ENCODE measurements around the gene VWA8. TPM values are rescaled to one million over a fixed set of nuclear protein-coding genes. Genes with fewer than 3 reads are reported as not detected.

The VWA8 gene
- total and polyA plus RNA-seq, 8 donors: 11.9 to 24.4 (median 14.4) TPM

- TF ChIP-seq CTCF (IDR thresholded peaks at IDR 0.05): no peak
- no peaks in the 10 kb centered on the region for H3K9me3 ChIP-seq
- H3K27me3 ChIP-seq: no peaks in the 10 kb centered on the region
- no peaks in the 10 kb centered on the region for H3K4me1 ChIP-seq
- DNase-seq: no peak
- no peaks in the 10 kb centered on the region for H3K36me3 ChIP-seq
- ATAC-seq: no peak
- intact Hi-C loops (cut with DNase I): no loop called here
- no peak overlapping the region for H3K27ac ChIP-seq
- no peak overlapping the region for H3K4me3 ChIP-seq
Observed at GRCh38 chr13:41520660-41521630, 440.0 kb downstream of the VWA8 start.

GRCh38 chr13:41520016-41520659 lies 440.8 kb downstream of the VWA8 start:
- TF ChIP-seq CTCF (IDR thresholded peaks at IDR 0.05): no peak
- H3K9me3 ChIP-seq: no peaks in the 10 kb centered on the region
- H3K27ac ChIP-seq: no peak overlapping the region
- H3K27me3 ChIP-seq: no peaks in the 10 kb centered on the region
- intact Hi-C loops (cut with DNase I): no loop called here
- no peaks in the 10 kb centered on the region for H3K4me1 ChIP-seq
- H3K36me3 ChIP-seq: no peaks in the 10 kb centered on the region
- no peak overlapping the region for H3K4me3 ChIP-seq
- DNase-seq (peak in 1 of 4 donors; percentile 48), ATAC-seq (peak; percentile 63)

Small RNAs within 50 kb of the gene (microRNA-seq; reads per million reads assigned to microRNA genes)
- 0.17 to 0.27 reads per million in 2 donors for gene MIR5006

Other genes starting within 250 kb of the VWA8 start
- gene DGKH, start 87.5 kb upstream of the VWA8 start, total RNA-seq: 10 to 100 TPM; 15.4 to 17.1 TPM
- gene DGKH, start 87.5 kb upstream of the VWA8 start, polyA plus RNA-seq (ENCODE audit: insufficient read length in 6 of 6): 10 to 100 TPM in 5 of 6 donors, 1 to 10 TPM in 1; 9.8 to 13.2 (median 11.3) TPM